ENCODE measurements around the gene KCNMB2.
"Not testable (repeated sequence)": the region's sequence is repeated elsewhere in the genome, so short reads cannot be mapped to it uniquely, and the experiment has no call there.

Gene KCNMB2

GRCh38 chr3:178514401-178514800 lies 21.8 kb upstream of the KCNMB2 start:
- DNase-seq (ENCODE audit: low read depth, low spot score) = no peak
- Histone ChIP-seq H3K36me3 (ENCODE audit: insufficient read depth, low read length) (no peaks in the 10 kb centered on the region), H3K27ac (no peak overlapping the region), H3K4me3 (no peak overlapping the region), H3K9me3 (ENCODE audit: low read depth, low read length) (no peaks in the 10 kb centered on the region), H3K9ac (ENCODE audit: insufficient read length) (no peak overlapping the region)
- TF ChIP-seq EZH2 (IDR thresholded peaks at IDR 0.05) (no peak), POLR2AphosphoS5 (IDR thresholded peaks at IDR 0.05; ENCODE audit: borderline replicate concordance, low read depth, low read length) (no peak), FOXP2 (optimal IDR thresholded peaks at IDR 0.05; ENCODE audit: control extremely low read depth, extremely low read length, insufficient read depth) (no peak)

GRCh38 chr3:178515076-178515744 lies 21.0 kb upstream of the KCNMB2 start:
- H3K9me3 ChIP-seq (ENCODE audit: low read depth, low read length); H3K36me3 ChIP-seq (ENCODE audit: insufficient read depth, low read length); H3K4me3 ChIP-seq; H3K27ac ChIP-seq; DNase-seq (ENCODE audit: low read depth, low spot score); H3K9ac ChIP-seq (ENCODE audit: insufficient read length): not testable (repeated sequence)

GRCh38 chr3:178517665-178518334 lies 18.4 kb upstream of the KCNMB2 start:
- H3K9ac ChIP-seq (ENCODE audit: insufficient read length) = no peak overlapping the region
- DNase-seq (ENCODE audit: low read depth, low spot score) = no peak

GRCh38 chr3:178518660-178519396 lies 17.4 kb upstream of the KCNMB2 start:
- Histone ChIP-seq H3K36me3 (ENCODE audit: insufficient read depth, low read length) (no peaks in the 10 kb centered on the region), H3K9ac (ENCODE audit: insufficient read length) (no peak overlapping the region), H3K9me3 (ENCODE audit: low read depth, low read length) (no peaks in the 10 kb centered on the region; the same call in 1 of the 2 replicates), H3K27ac (no peak overlapping the region), H3K4me3 (no peak overlapping the region)
- TF ChIP-seq EZH2 (IDR thresholded peaks at IDR 0.05) = no peak
- TF ChIP-seq POLR2AphosphoS5 (IDR thresholded peaks at IDR 0.05; ENCODE audit: borderline replicate concordance, low read depth, low read length) = no peak
- TF ChIP-seq FOXP2 (optimal IDR thresholded peaks at IDR 0.05; ENCODE audit: control extremely low read depth, extremely low read length, insufficient read depth) = no peak
- no peak for DNase-seq (ENCODE audit: low read depth, low spot score)

More at GRCh38 chr3:178517665-178518334, 18.4 kb upstream of the KCNMB2 start:
- H3K27ac ChIP-seq = no peak overlapping the region
- no peak overlapping the region for H3K4me3 ChIP-seq
- no peaks in the 10 kb centered on the region for H3K36me3 ChIP-seq (ENCODE audit: insufficient read depth, low read length)
- H3K9me3 ChIP-seq (ENCODE audit: low read depth, low read length) = no peaks in the 10 kb centered on the region
- TF ChIP-seq POLR2AphosphoS5 (IDR thresholded peaks at IDR 0.05; ENCODE audit: borderline replicate concordance, low read depth, low read length) = no peak
- TF ChIP-seq EZH2 (IDR thresholded peaks at IDR 0.05) = no peak
- no peak for TF ChIP-seq FOXP2 (optimal IDR thresholded peaks at IDR 0.05; ENCODE audit: control extremely low read depth, extremely low read length, insufficient read depth)

- no peak overlapping the region for H3K4me3 ChIP-seq
- no peak for DNase-seq (ENCODE audit: low read depth, low spot score)
- no peaks in the 10 kb centered on the region for H3K36me3 ChIP-seq (ENCODE audit: insufficient read depth, low read length)
- no peak overlapping the region for H3K9ac ChIP-seq (ENCODE audit: insufficient read length)
- TF ChIP-seq POLR2AphosphoS5 (IDR thresholded peaks at IDR 0.05; ENCODE audit: borderline replicate concordance, low read depth, low read length) (no peak), EZH2 (IDR thresholded peaks at IDR 0.05) (no peak), FOXP2 (optimal IDR thresholded peaks at IDR 0.05; ENCODE audit: control extremely low read depth, extremely low read length, insufficient read depth) (no peak)
- H3K27ac ChIP-seq = no peak overlapping the region
- no peaks in the 10 kb centered on the region; the same call in 1 of the 2 replicates for H3K9me3 ChIP-seq (ENCODE audit: low read depth, low read length)
Measured at GRCh38 chr3:178519701-178520100, 16.5 kb upstream of the KCNMB2 start.

- no peak overlapping the region for H3K9ac ChIP-seq (ENCODE audit: insufficient read length)
- DNase-seq (ENCODE audit: low read depth, low spot score) = no peak
- TF ChIP-seq POLR2AphosphoS5 (IDR thresholded peaks at IDR 0.05; ENCODE audit: borderline replicate concordance, low read depth, low read length) (no peak), FOXP2 (optimal IDR thresholded peaks at IDR 0.05; ENCODE audit: control extremely low read depth, extremely low read length, insufficient read depth) (no peak), EZH2 (IDR thresholded peaks at IDR 0.05) (no peak)
Measured at GRCh38 chr3:178520451-178520850, 15.8 kb upstream of the KCNMB2 start.

GRCh38 chr3:178522200-178523052 lies 13.8 kb upstream of the KCNMB2 start:
- no peak for DNase-seq (ENCODE audit: low read depth, low spot score)
- H3K9me3 ChIP-seq (ENCODE audit: low read depth, low read length) = no peaks in the 10 kb centered on the region; the same call in 1 of the 2 replicates
- TF ChIP-seq POLR2AphosphoS5 (IDR thresholded peaks at IDR 0.05; ENCODE audit: borderline replicate concordance, low read depth, low read length) (no peak), FOXP2 (optimal IDR thresholded peaks at IDR 0.05; ENCODE audit: control extremely low read depth, extremely low read length, insufficient read depth) (no peak), EZH2 (IDR thresholded peaks at IDR 0.05) (no peak)
- H3K27ac ChIP-seq = no peak overlapping the region
- H3K4me3 ChIP-seq = no peak overlapping the region
- no peaks in the 10 kb centered on the region for H3K36me3 ChIP-seq (ENCODE audit: insufficient read depth, low read length)
- no peak overlapping the region for H3K9ac ChIP-seq (ENCODE audit: insufficient read length)

More at GRCh38 chr3:178520451-178520850, 15.8 kb upstream of the KCNMB2 start:
- Histone ChIP-seq H3K4me3 (no peak overlapping the region), H3K27ac (no peak overlapping the region), H3K36me3 (ENCODE audit: insufficient read depth, low read length) (no peaks in the 10 kb centered on the region), H3K9me3 (ENCODE audit: low read depth, low read length) (no peaks in the 10 kb centered on the region; the same call in 1 of the 2 replicates)

Data from SK-N-MC (cell line).